Endothelial cell of hepatic sinusoid (primary cell): Measurements from ENCODE around the gene APOBEC2.

Source experiments
- in situ Hi-C: cut with HindIII; loops from 2 replicates; pipeline ENCODE4 v1.10.0; 2017; ENCODE audit warnings: low sequenced_read_pairs

Gene APOBEC2

GRCh38 chr6:41058783-41059181 lies 5.8 kb downstream of the APOBEC2 start:
- in situ Hi-C loops = no loop called here

- in situ Hi-C loops = no loop called here
Measured at GRCh38 chr6:41059556-41059955, 6.6 kb downstream of the APOBEC2 start.

- in situ Hi-C loops = no loop called here
Measured at GRCh38 chr6:41061196-41061726, 8.3 kb downstream of the APOBEC2 start.

GRCh38 chr6:41062056-41062455 lies 9.1 kb downstream of the APOBEC2 start:
- in situ Hi-C loops = no loop called here

GRCh38 chr6:41063884-41064285 lies 10.9 kb downstream of the APOBEC2 start:
- in situ Hi-C loops = no loop called here

GRCh38 chr6:41064841-41065240 lies 11.8 kb downstream of the APOBEC2 start:
- in situ Hi-C loops = no loop called here

GRCh38 chr6:41065550-41066026 lies 12.6 kb downstream of the APOBEC2 start:
- in situ Hi-C loops = no loop called here

GRCh38 chr6:41066867-41067304 lies 13.9 kb downstream of the APOBEC2 start:
- in situ Hi-C loops = no loop called here

GRCh38 chr6:41071501-41071922 lies 18.5 kb downstream of the APOBEC2 start:
- in situ Hi-C loops = no loop called here

GRCh38 chr6:41071923-41072835 lies 19.2 kb downstream of the APOBEC2 start, which contains the start of gene OARD1:
TSS of gene OARD1 (minus strand) at chr6:41072356. CDS start at chr6:41071634, 722 bp downstream.
- in situ Hi-C loops = no loop called here

GRCh38 chr6:41072836-41073202 lies 19.8 kb downstream of the APOBEC2 start, which contains the start of gene NFYA:
TSS of gene NFYA (plus strand) at chr6:41072974. CDS start at chr6:41079090, 6,116 bp downstream.
- in situ Hi-C loops = no loop called here

- in situ Hi-C loops = no loop called here
Measured at GRCh38 chr6:41073203-41073967, 20.4 kb downstream of the APOBEC2 start.

GRCh38 chr6:41073968-41074691 lies 21.1 kb downstream of the APOBEC2 start:
- in situ Hi-C loops = no loop called here

GRCh38 chr6:41074692-41075436 lies 21.9 kb downstream of the APOBEC2 start:
- in situ Hi-C loops = no loop called here

GRCh38 chr6:41075651-41076626 lies 22.9 kb downstream of the APOBEC2 start:
- in situ Hi-C loops = no loop called here

- in situ Hi-C loops = no loop called here
Measured at GRCh38 chr6:41077536-41077935, 24.5 kb downstream of the APOBEC2 start.

- in situ Hi-C loops = no loop called here
Measured at GRCh38 chr6:41078101-41078500, 25.1 kb downstream of the APOBEC2 start.

- in situ Hi-C loops = no loop called here
Measured at GRCh38 chr6:41079080-41079479, 26.1 kb downstream of the APOBEC2 start.

GRCh38 chr6:41080621-41081020 lies 27.6 kb downstream of the APOBEC2 start:
- in situ Hi-C loops = no loop called here
